ENCODE data around the gene LMOD3.

DNA sequence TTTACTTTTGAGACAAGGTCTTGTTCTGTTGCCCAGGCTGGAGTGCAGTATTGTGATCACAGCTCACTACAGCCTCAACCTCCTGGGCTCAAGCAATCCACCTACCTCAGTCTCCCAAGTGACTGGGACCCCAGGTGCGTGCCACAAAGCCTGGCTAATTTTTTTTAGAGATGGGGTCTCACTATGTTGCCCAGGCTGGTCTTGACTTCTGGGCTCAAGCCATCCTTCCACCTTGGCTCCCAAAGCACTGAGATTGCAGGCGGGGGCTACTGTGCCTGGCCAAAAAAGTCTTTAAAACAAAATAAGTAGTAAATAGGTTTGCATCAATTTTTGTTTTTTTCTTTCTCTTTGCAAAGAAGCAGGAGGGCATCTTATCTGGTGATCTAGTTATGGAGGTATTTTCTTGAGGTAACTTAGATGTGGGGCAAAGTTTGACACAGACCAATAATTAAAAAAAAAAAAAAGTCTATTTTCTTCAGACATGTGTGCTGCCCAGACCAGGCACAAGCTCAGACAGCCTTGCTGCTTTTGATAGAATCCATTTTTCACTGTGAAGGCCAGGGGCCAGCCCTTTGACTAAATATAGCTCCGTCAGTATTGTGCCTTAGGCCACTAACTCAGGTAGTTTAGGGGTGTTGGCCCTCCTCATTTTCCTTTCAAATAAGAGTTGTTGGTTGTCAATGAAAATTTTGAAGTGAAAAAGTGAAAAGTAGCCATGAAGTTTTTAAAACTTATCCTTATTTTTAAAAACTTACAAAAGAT is 35.2 kb downstream of the LMOD3 start:
- TF ChIP-seq POLR2A (IDR thresholded peaks at IDR 0.05) = no peak
- TF ChIP-seq, protein P1, sequence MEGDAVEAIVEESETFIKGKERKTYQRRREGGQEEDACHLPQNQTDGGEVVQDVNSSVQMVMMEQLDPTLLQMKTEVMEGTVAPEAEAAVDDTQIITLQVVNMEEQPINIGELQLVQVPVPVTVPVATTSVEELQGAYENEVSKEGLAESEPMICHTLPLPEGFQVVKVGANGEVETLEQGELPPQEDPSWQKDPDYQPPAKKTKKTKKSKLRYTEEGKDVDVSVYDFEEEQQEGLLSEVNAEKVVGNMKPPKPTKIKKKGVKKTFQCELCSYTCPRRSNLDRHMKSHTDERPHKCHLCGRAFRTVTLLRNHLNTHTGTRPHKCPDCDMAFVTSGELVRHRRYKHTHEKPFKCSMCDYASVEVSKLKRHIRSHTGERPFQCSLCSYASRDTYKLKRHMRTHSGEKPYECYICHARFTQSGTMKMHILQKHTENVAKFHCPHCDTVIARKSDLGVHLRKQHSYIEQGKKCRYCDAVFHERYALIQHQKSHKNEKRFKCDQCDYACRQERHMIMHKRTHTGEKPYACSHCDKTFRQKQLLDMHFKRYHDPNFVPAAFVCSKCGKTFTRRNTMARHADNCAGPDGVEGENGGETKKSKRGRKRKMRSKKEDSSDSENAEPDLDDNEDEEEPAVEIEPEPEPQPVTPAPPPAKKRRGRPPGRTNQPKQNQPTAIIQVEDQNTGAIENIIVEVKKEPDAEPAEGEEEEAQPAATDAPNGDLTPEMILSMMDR (IDR thresholded peaks at IDR 0.05) = no peak

Data from prostate gland (tissue), 2 donors.